ENCODE results near the gene JAK3.

DNA sequence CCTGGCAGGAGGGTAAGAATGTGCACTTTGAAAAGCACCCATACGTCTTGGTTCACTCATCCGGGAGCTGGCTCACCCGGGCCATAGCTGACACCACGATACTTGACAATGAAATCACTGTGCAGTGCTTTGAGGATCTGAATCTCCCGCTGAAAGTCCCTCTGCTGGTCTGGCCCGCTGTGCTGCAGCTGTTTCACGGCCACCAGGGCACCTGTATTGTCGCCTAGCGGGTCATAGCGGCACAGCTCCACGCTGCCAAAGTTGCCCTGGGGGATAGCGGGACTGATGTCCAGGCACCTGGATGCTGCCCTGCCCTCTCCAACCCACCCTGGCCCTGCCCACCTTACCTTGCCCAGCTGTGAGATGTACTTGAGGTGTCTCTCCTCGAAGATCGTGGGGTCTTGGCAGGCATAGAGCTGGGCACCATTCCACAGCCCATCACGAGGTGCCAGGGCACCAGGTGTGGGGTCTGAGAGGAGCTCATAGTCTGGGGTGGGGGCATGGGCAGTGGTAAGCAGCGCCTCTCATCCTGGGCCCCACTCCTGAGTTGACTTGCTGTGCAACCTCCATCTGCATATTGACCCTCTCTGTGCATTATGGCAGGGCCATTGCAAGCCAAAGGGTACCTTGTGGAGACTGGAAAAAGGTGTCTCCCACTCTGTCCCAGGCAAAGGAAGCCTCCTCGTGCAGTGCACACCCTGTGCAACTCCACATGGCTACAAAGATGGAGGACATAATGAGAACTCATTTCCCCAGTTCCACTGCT lies 15.2 kb downstream of the JAK3 start:
- TF ChIP-seq POLR2A (IDR thresholded peaks at IDR 0.05) (no peak), EP300 (IDR thresholded peaks at IDR 0.05) (no peak)
- TF ChIP-seq, protein P1, sequence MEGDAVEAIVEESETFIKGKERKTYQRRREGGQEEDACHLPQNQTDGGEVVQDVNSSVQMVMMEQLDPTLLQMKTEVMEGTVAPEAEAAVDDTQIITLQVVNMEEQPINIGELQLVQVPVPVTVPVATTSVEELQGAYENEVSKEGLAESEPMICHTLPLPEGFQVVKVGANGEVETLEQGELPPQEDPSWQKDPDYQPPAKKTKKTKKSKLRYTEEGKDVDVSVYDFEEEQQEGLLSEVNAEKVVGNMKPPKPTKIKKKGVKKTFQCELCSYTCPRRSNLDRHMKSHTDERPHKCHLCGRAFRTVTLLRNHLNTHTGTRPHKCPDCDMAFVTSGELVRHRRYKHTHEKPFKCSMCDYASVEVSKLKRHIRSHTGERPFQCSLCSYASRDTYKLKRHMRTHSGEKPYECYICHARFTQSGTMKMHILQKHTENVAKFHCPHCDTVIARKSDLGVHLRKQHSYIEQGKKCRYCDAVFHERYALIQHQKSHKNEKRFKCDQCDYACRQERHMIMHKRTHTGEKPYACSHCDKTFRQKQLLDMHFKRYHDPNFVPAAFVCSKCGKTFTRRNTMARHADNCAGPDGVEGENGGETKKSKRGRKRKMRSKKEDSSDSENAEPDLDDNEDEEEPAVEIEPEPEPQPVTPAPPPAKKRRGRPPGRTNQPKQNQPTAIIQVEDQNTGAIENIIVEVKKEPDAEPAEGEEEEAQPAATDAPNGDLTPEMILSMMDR (IDR thresholded peaks at IDR 0.05) = no peak

Measured in ovary (tissue), 3 donors.